Measurements from ENCODE around the gene PTPN14. TPM values are rescaled to one million over a fixed set of nuclear protein-coding genes. Genes with fewer than 3 reads are reported as not detected.

PTPN14 gene
- total and polyA plus RNA-seq, 2 of the 4 experiments (the other 2 are of a cell fraction) = 21.5 to 31.7 TPM

DNA sequence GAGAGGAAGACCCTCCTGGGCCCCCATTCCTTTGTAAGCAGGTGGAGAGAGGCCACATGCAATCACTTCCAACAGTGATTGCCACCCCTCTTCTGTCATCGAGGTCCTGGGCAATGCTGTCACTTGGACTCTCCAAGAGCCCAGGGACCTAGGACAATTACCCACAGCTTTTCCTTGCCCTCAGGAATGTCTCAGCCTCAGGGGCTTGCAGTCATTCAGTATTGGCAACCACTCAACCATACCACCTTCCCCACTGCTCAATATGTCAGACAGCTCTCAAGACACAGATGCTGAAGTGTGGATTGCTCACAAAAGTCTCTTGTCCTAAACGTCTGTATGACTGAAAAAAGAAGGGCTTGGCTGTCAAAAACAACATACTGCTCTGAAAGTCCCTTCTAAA is 87.8 kb downstream of the PTPN14 start:
- in situ Hi-C loops (cut with MboI; ENCODE audit: low sequenced_read_pairs) = no loop called here
- CTCF ChIA-PET = no interaction called here
- no peaks in the 10 kb centered on the region for H3K9me3 ChIP-seq (ENCODE audit: control insufficient read depth, insufficient read depth, low read length)

More for the DNA sequence above, 87.8 kb downstream of the PTPN14 start:
- no peak for DNase-seq
- POLR2A ChIA-PET (ENCODE audit: unreplicated experiment) = no interaction called here
- Histone ChIP-seq H3K9ac (ENCODE audit: low read depth, low read length) (no peak overlapping the region), H4K8ac (ENCODE audit: low read depth in 2 of 2, low read length in 2 of 2) (no peak overlapping the region), H3K56ac (ENCODE audit: extremely low read depth, insufficient read depth, low read length) (no peak overlapping the region), H3K79me1 (ENCODE audit: low read depth in 1 of 2, low read length in 2 of 2) (peaks cover 37 to 71% of the 10 kb centered on the region in 2 experiments), H2BK15ac (ENCODE audit: low read depth, low read length) (no peak overlapping the region), H2AK5ac (ENCODE audit: low read depth, low read length) (no peak overlapping the region), H3K9me1 (ENCODE audit: insufficient read depth, low read length) (peaks cover 30% of the 10 kb centered on the region), H3K4me2 (ENCODE audit: low read depth, low read length) (no peak overlapping the region), H3K27ac (ENCODE audit: insufficient read depth, low read length) (no peak overlapping the region), H3K4ac (ENCODE audit: low read depth, low read length) (no peak overlapping the region), H2BK5ac (ENCODE audit: low read depth, low read length, poor library complexity, severe bottlenecking) (no peak overlapping the region), H3K27me3 (ENCODE audit: control insufficient read depth, insufficient read depth, low read length) (no peaks in the 10 kb centered on the region), H3K18ac (ENCODE audit: low read depth, low read length) (no peak overlapping the region), H2AK9ac (replicated peaks; ENCODE audit: low read depth, low read length, poor library complexity) (no peak overlapping the region), H4K5ac (ENCODE audit: low read depth, low read length) (no peak overlapping the region), H3K4me1 (ENCODE audit: control insufficient read depth, insufficient read depth, low read length) (peaks cover 15% of the 10 kb centered on the region), H3K23ac (ENCODE audit: low read depth, low read length) (no peak overlapping the region), H3K14ac (replicated peaks; ENCODE audit: low read depth, low read length) (no peak overlapping the region), H4K91ac (ENCODE audit: insufficient read depth, low read depth, low read length) (no peak overlapping the region), H2BK120ac (ENCODE audit: low read depth, low read length) (no peak overlapping the region), H3K36me3 (ENCODE audit: control insufficient read depth, insufficient read depth, low read length) (peaks cover 14% of the 10 kb centered on the region), H2BK20ac (ENCODE audit: low read depth, low read length) (no peak overlapping the region), H3K4me3 (ENCODE audit: insufficient read depth, low read depth, low read length) (no peak overlapping the region), H4K20me1 (ENCODE audit: insufficient read depth, low read length) (peaks cover 45% of the 10 kb centered on the region), H2AFZ (replicated peaks; ENCODE audit: low read length, poor library complexity) (no peak overlapping the region)
- TF ChIP-seq BHLHE40 (IDR thresholded peaks at IDR 0.05; ENCODE audit: low read depth, low read length) (no peak), NFE2L2 (IDR thresholded peaks at IDR 0.05; ENCODE audit: low read depth, low read length) (no peak), CHD1 (IDR thresholded peaks at IDR 0.05; ENCODE audit: low read depth, low read length) (no peak), POLR2A (IDR thresholded peaks at IDR 0.05; ENCODE audit: low read depth, low read length) (no peak), RFX5 (IDR thresholded peaks at IDR 0.05; ENCODE audit: low read depth, low read length) (no peak), CEBPB (IDR thresholded peaks at IDR 0.05; ENCODE audit: low read depth, low read length) (no peak), MAZ (IDR thresholded peaks at IDR 0.05; ENCODE audit: borderline replicate concordance, low read depth, low read length) (no peak), SMC3 (IDR thresholded peaks at IDR 0.05; ENCODE audit: low read depth, low read length) (no peak), MXI1 (IDR thresholded peaks at IDR 0.05; ENCODE audit: borderline replicate concordance, low read depth, low read length) (no peak), MAFK (IDR thresholded peaks at IDR 0.05; ENCODE audit: low read depth, low read length) (no peak), RAD21 (IDR thresholded peaks at IDR 0.05; ENCODE audit: low read length) (no peak), FOS (IDR thresholded peaks at IDR 0.05; ENCODE audit: low read depth, low read length) (no peak), RCOR1 (IDR thresholded peaks at IDR 0.05; ENCODE audit: insufficient replicate concordance, low read length) (no peak)
- TF ChIP-seq, protein P1, sequence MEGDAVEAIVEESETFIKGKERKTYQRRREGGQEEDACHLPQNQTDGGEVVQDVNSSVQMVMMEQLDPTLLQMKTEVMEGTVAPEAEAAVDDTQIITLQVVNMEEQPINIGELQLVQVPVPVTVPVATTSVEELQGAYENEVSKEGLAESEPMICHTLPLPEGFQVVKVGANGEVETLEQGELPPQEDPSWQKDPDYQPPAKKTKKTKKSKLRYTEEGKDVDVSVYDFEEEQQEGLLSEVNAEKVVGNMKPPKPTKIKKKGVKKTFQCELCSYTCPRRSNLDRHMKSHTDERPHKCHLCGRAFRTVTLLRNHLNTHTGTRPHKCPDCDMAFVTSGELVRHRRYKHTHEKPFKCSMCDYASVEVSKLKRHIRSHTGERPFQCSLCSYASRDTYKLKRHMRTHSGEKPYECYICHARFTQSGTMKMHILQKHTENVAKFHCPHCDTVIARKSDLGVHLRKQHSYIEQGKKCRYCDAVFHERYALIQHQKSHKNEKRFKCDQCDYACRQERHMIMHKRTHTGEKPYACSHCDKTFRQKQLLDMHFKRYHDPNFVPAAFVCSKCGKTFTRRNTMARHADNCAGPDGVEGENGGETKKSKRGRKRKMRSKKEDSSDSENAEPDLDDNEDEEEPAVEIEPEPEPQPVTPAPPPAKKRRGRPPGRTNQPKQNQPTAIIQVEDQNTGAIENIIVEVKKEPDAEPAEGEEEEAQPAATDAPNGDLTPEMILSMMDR (conservative IDR thresholded peaks at IDR 0.05; ENCODE audit: low read depth, low read length) = no peak
- TF ChIP-seq, protein P2, sequence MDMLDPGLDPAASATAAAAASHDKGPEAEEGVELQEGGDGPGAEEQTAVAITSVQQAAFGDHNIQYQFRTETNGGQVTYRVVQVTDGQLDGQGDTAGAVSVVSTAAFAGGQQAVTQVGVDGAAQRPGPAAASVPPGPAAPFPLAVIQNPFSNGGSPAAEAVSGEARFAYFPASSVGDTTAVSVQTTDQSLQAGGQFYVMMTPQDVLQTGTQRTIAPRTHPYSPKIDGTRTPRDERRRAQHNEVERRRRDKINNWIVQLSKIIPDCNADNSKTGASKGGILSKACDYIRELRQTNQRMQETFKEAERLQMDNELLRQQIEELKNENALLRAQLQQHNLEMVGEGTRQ (IDR thresholded peaks at IDR 0.05; ENCODE audit: low read depth, low read length) = no peak
- TF ChIP-seq, protein P3, sequence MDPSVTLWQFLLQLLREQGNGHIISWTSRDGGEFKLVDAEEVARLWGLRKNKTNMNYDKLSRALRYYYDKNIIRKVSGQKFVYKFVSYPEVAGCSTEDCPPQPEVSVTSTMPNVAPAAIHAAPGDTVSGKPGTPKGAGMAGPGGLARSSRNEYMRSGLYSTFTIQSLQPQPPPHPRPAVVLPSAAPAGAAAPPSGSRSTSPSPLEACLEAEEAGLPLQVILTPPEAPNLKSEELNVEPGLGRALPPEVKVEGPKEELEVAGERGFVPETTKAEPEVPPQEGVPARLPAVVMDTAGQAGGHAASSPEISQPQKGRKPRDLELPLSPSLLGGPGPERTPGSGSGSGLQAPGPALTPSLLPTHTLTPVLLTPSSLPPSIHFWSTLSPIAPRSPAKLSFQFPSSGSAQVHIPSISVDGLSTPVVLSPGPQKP (IDR thresholded peaks at IDR 0.05; ENCODE audit: borderline replicate concordance, low read depth, low read length) = no peak
- 50% methylated on average over 2 of the region's 2 CpGs; no CpG with 5 or more reads in 1 of the 2 experiments for WGBS, 2 experiments (ENCODE audit: extremely low coverage in 2 of 2, insufficient read length in 1 of 2)
- no peak for ATAC-seq (ENCODE audit: low read depth)
- no TSS peak for BruUV-seq (replicated peaks)
- intact Hi-C loops (cut with micrococcal nuclease) = no loop called here
- dilution Hi-C loops (cut with HindIII; ENCODE audit: low sequenced_read_pairs, unreplicated experiment) = no loop called here

Measured in IMR-90 (cell line).